Measurements from ENCODE around the gene CRYM.
"Not testable (repeated sequence)": the region's sequence is repeated elsewhere in the genome, so short reads cannot be mapped to it uniquely, and the experiment has no call there.

Gene CRYM

GRCh38 chr16:21277927-21278706, at the start of gene CRYM:
TSS of gene CRYM (minus strand) at chr16:21278290. CDS start at chr16:21278251, 39 bp downstream.
- peak; percentile 7 for DNase-seq (ENCODE audit: low read depth)

GRCh38 chr16:21327046-21327445, 49.0 kb upstream of the CRYM start:
- no peak for DNase-seq (ENCODE audit: low read depth)

- no peak for DNase-seq (ENCODE audit: low read depth)
Measured at GRCh38 chr16:21326459-21326858, 48.4 kb upstream of the CRYM start.

DNA sequence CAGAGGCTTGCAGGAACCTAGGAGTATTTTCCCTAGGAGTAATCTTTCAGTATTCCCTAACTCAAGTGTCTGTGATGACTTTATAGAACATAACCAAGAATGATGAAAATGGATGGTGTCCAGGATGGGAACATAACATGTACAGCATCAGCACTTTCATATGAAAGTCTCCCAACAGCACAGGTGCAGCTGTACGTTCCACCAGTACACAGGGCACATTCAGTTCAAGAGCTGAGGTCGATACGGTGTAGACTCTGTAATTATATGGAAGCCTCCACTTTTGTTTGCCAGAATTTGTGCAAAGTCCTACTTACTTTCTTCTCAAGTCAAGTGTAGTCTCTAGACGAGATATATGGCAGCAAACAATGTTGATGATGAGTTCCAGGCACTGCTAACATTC, 46.2 kb upstream of the CRYM start:
- no peak for DNase-seq (ENCODE audit: low read depth)

DNA sequence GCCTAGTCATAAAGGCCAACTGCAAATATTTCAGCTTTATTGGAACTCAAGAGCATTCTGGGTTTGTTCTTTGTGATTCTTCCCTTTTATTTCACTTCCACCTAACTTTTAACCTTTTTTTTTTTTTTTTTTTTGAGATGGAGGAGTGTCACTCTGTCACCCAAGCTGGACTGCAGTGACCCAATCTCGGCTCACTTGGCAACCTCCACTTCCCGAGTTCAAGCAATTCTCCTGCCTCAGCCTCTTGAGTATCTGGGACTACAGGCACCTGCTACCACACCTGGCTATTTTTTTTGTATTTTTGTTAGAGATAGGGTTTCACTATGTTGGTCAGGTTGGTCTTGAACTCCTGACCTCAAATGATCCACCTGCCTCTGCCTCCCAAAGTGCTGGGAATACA, 44.2 kb upstream of the CRYM start:
- DNase-seq (ENCODE audit: low read depth) = not testable (repeated sequence)

DNA sequence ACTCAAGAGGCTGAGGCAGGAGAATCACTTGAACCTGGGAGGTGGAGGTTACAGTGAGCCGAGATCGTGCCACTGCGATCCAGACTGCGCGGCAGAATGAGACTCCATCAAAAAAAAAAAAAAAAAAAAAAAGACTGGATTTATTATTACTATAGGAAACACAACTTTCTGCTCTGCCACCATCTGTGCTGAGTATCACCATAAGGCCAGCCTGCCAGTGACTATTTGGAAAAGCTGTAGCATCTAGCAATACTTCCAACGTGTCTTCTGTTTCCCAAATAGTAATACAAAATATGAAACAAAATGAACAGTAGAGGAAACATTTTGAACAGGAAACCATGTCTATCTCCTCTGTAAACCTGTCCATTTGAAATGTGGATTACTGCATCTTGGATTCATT, 43.6 kb upstream of the CRYM start:
- DNase-seq (ENCODE audit: low read depth) = no peak

DNA sequence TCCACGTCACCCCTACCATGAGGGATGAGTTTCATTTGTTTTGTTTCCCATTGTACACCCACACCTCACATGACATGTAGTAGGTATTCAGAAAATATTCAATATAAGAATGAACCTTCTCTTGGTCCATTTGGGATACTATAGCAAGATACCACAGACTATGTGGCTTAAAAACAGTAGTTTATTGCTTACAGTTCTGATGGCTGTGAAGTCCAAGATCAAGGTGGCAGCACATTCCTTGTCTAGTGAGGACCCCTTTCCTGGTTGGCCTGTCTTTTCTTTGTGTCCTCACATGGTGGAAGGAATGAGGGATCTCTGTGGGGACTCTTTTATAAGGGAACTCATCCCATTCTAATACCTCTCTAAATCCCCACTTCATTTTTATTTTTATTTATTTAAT, 36.2 kb upstream of the CRYM start:
- DNase-seq (ENCODE audit: low read depth) = no peak

DNA sequence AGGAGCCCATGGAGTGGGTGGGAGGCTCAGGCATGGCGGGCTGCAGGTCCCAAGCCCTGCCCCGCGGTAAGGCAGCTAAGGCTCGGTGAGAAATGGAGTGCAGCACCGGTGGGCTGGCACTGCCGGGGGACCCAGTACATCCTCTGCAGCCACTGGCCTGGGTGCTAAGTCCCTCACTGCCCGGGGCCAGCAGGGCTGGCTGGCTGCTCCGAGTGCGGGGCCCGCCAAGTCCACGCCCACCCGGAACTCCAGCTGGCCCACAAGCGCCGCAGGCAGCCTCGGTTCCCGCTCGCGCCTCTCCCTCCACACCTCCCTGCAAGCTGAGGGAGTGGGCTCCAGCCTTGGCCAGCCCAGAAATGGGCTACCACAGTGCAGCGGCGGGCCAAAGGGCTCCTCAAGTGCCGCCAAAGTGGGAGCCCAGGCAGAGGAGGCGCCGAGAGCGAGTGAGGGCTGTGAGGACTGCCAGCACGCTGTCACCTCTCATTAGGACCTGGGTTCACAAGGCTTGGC, 34.8 kb upstream of the CRYM start:
- DNase-seq (ENCODE audit: low read depth) = not testable (repeated sequence)

DNA sequence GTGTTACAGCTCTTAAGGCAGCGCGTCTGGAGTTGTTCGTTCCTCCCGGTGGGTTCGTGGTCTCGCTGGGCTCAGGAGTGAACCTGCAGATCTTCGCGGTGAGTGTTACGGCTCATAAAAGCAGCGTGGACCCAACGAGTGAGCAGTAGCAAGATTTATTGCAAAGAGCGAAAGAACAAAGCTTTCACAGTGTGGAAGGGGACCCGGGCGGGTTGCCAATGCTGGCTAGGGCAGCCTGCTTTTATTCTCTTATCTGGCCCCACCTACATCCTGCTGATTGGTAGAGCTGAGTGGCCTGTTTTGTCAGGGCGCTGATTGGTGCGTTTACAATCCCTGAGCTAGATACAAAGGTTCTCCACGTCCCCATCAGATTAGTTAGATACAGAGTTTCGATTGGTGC, 34.0 kb upstream of the CRYM start:
- not testable (repeated sequence) for DNase-seq (ENCODE audit: low read depth)

DNA sequence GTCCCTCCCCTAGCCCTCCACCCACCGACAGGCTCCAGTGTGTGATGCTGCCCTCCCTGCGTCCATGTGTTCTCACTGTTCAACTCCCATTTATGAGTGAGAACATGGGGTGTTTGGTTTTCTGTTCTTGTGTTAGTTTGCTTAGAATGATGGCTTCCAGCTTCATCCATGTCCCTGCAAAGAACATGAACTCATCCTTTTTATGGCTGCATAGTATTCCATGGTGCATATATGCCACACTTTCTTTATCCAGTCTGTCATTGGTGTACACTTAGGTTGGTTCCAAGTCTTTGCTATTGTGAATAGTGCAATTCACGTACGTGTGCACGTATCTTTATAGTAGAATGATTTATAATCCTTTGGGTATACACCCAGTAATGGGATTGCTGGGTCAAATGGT, 28.6 kb upstream of the CRYM start:
- DNase-seq (ENCODE audit: low read depth) = not testable (repeated sequence)

GRCh38 chr16:21302898-21303528, 24.9 kb upstream of the CRYM start:
- no peak for DNase-seq (ENCODE audit: low read depth)

DNA sequence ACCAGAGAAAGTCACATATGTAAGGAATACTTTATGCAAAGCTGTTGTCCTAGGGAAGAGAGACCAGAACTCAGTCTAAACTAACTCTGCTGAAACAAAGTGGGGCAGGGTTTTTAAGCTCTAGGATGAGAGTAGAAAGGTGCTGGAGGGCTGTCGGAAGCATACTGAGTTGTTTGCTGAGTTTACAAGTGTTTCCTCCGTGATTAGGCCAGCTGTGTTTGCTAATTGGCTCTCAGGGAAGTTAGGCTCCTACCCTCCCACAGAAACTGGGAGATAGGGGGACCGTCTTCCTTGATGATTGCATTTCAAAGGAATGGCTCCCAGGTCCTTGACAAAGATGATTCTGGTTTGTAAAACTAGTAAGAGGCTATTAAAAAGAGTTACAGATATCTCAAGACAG, 24.4 kb upstream of the CRYM start:
- no peak for DNase-seq (ENCODE audit: low read depth)

GRCh38 chr16:21301895-21302291, 23.8 kb upstream of the CRYM start:
- DNase-seq (ENCODE audit: low read depth) = no peak

DNA sequence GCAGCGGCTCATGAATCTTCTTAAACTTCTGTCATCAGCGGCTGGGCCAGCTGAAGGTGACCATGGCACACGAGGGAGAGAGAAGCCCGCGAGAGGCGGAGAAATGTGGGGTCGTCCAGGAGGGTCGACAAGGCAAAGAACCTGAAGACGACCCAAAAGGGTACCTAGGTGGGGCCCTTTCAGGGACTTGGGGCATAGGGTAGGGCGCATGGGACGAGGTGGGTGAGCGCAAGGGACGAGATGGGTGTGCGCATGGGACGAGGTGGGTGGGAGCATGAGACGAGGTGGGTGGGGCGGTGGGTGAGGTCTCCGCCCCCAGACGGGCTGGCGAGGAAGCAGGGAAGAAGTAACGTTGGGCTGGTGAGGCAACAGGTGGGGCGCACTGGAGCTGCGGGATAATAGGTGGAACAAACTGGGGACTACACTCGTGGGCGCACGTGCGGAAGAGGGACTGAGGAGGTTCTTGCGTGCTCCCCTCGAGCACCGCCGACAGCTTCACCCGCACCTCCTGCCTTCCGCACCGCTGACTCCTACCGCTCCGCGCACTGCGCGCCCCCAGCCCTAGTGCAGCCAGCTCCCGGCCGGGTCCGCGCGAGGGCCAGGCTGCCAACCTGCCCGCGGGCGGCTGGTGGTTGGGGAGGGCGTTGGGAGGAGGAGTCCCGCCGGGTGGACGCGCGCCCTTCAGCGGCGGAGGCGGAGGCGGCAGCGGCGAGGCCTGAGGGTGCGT, 23.2 kb upstream of the CRYM start:
- DNase-seq (ENCODE audit: low read depth) = peak; percentile 8

GRCh38 chr16:21300309-21301167, 22.4 kb upstream of the CRYM start:
- DNase-seq (ENCODE audit: low read depth) = peak; percentile 6

DNA sequence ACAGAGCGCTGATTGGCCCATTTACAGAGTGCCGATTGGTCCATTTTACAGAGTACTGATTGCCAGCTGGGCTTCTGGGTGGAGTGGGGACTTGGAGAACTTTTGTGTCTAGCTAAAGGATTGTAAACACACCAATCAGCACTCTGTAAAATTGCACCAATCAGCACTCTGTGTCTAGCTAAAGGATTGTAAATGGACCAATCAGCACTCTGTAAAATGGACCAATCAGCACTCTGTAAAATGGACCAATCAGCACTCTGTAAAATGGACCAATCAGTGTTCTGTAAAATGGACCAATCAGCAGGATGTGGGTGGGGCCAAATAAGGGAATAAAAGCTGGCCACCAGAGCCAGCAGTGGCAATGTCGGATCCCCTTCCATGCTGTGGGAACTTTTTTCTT, 11.7 kb upstream of the CRYM start:
- DNase-seq (ENCODE audit: low read depth) = not testable (repeated sequence)

DNA sequence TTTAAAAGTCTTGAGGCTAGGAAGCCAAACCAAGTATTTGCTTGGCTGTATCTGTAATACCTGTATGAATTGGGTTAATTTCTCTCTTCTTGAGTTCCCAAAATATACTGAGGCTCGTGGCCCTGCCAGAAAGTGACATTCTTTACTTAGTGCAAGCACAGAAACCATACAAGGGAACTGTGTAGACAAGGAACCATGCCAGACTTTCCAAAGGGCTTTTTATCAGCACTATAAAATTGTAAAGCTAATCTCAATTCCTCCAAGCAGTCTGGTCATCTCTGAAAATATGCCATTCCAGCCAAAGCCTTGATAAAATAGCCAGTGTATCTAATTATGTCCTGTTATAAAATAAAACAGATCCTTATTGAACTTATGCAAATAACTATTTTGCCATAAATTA, 7.2 kb upstream of the CRYM start:
- DNase-seq (ENCODE audit: low read depth) = no peak

- no peak for DNase-seq (ENCODE audit: low read depth)
Measured at GRCh38 chr16:21284414-21284813, 6.3 kb upstream of the CRYM start.

DNA sequence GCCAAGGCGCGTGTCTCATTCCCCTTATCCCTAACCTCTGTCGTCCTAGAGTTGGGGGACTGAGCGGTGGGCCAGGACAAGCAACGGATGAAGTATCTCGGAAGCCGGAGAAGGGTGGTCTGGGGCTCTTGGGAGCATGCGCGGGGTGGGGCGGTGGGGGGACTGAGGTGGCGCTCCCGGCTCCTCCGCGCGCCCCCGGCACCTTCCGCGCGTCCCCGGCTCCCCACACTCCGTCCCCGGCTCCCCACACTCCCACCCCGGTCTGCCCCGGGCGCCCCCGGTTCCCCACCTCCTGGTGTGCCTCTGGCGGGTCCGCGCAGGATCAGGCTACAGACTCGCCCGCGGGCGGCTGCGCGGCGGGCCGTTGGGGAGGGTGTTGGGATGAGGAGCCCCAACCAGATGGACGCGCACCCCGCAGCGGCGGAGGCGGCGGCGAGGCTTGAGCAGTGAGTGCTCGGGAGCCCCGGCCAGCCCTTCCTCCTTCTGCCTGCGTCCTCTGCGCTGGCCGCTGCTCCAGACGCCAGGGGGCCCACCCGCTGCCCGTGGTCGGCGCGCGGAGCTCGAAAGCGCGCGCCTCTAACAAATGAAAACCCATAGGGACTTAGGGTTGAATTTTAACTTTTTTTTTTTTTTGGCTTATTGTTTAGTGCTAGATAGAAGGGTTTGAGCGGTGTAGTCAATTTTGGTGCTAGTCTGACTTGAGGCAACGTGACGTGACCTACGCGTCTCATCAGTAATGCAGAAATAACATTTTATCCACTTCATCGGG, 5.6 kb upstream of the CRYM start:
- DNase-seq (ENCODE audit: low read depth) = no peak

GRCh38 chr16:21281698-21282389, 3.8 kb upstream of the CRYM start:
- DNase-seq (ENCODE audit: low read depth) = no peak

- DNase-seq (ENCODE audit: low read depth) = no peak
Measured at GRCh38 chr16:21279501-21279900, 1.4 kb upstream of the CRYM start.

Data from activated T-helper 9 cell treated with anti-CD3 and anti-CD28 coated beads, Interleukin-2, amount 50 U/mL, for 16 hours (primary cell).